ENCODE data around the gene CSTA. TPM values are rescaled to one million over a fixed set of nuclear protein-coding genes. Genes with fewer than 3 reads are reported as not detected.

CSTA gene
- total RNA-seq, 1 donor from 2014 or later = not detected

DNA sequence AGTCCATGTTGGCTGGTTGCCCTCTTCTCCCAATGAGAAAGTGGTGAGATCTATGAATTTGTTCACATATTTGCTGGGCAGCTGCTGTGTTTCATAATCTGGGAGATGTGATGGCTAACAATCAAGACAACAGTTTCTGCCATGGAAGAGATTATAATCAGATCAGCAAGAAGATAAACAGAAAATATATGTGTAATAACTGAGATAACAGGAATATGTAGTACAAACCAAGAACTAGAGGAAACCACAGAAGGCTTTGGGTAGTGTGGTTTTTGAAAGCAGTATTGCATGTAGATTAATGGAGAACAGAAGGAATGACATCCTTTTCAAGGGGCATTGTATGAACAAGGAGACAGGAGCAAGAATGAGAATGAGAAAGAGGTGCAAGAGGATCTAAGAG lies 12.2 kb upstream of the CSTA start:
- H3K4me1 Mint-ChIP-seq (ENCODE audit: low read depth) = peaks cover 3% of the 10 kb centered on the region
- no peaks in the 10 kb centered on the region for H3K9me3 Mint-ChIP-seq (ENCODE audit: low read depth)
- DNase-seq (ENCODE audit: low spot score, unreplicated experiment) = no peak
- H3K27me3 Mint-ChIP-seq = peaks cover 7% of the 10 kb centered on the region
- H3K4me3 Mint-ChIP-seq (ENCODE audit: low read depth) = no peak overlapping the region
- TF ChIP-seq, protein P1, sequence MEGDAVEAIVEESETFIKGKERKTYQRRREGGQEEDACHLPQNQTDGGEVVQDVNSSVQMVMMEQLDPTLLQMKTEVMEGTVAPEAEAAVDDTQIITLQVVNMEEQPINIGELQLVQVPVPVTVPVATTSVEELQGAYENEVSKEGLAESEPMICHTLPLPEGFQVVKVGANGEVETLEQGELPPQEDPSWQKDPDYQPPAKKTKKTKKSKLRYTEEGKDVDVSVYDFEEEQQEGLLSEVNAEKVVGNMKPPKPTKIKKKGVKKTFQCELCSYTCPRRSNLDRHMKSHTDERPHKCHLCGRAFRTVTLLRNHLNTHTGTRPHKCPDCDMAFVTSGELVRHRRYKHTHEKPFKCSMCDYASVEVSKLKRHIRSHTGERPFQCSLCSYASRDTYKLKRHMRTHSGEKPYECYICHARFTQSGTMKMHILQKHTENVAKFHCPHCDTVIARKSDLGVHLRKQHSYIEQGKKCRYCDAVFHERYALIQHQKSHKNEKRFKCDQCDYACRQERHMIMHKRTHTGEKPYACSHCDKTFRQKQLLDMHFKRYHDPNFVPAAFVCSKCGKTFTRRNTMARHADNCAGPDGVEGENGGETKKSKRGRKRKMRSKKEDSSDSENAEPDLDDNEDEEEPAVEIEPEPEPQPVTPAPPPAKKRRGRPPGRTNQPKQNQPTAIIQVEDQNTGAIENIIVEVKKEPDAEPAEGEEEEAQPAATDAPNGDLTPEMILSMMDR (IDR thresholded peaks at IDR 0.05; ENCODE audit: unreplicated experiment) = no peak
- no peaks in the 10 kb centered on the region for H3K36me3 Mint-ChIP-seq (ENCODE audit: insufficient read depth)
- H3K27ac Mint-ChIP-seq = no peak overlapping the region

DNA sequence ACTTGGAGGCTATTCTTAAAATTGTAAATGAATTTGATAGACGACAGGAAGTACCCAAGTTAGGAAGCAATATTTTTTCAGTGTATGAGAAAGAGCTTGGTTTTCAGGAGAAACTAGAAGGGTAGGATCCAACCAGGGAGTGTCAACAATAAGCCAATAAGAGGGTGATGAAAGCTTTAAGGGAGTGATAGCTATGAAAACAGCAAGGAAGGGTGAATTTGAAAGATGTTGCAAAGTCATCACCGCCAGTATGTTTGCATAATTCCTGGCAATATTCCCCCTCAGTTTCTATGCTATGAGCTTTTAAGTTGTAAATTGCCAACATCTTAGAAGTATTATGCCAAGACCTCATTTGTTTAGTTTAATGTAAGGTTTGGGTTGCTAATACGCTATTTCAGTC lies 11.8 kb upstream of the CSTA start:
- DNase-seq (ENCODE audit: low spot score, unreplicated experiment) = no peak
- TF ChIP-seq, protein P1 (IDR thresholded peaks at IDR 0.05; ENCODE audit: unreplicated experiment) = no peak
- Mint-ChIP-seq H3K27ac (no peak overlapping the region), H3K36me3 (ENCODE audit: insufficient read depth) (no peaks in the 10 kb centered on the region), H3K4me3 (ENCODE audit: low read depth) (no peak overlapping the region), H3K9me3 (ENCODE audit: low read depth) (peaks cover 3% of the 10 kb centered on the region), H3K4me1 (ENCODE audit: low read depth) (peaks cover 3% of the 10 kb centered on the region), H3K27me3 (peaks cover 7% of the 10 kb centered on the region)

DNA sequence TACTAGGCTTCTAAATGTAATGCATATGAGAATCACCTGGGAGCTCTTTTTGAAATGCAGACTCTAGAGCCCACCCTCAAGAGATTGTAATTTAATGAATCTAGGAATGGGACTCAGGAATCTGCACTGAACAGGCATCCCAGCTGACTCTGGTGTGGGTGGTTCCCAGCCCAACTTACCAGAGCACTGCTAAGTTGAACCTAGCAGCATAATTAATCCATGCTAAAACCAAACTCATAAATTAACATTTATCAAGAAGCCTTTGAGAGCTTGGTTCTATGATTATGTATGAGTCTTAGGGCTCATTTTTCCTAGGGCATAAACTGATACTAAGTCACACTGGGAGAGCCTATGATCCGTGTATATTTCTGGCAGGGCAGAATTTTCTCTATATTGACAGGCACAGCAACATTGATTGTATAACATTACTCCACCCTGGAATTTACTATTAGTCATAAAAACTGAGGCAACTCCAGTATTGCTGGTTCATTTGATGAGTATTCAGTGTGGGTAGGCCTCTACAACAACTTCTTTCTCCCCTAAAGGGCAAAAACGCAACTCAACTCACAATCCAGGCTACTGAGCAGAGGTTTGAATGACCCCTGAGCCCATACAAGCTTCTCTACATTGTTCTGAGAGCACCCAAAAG lies 10.7 kb upstream of the CSTA start:
- Mint-ChIP-seq H3K9me3 (ENCODE audit: low read depth) (peaks cover 5% of the 10 kb centered on the region), H3K27ac (no peak overlapping the region), H3K36me3 (ENCODE audit: insufficient read depth) (no peaks in the 10 kb centered on the region), H3K27me3 (peaks cover 4% of the 10 kb centered on the region), H3K4me3 (ENCODE audit: low read depth) (no peak overlapping the region), H3K4me1 (ENCODE audit: low read depth) (peaks cover 3% of the 10 kb centered on the region)
- no peak for DNase-seq (ENCODE audit: low spot score, unreplicated experiment)
- TF ChIP-seq, protein P1 (IDR thresholded peaks at IDR 0.05; ENCODE audit: unreplicated experiment) = no peak

DNA sequence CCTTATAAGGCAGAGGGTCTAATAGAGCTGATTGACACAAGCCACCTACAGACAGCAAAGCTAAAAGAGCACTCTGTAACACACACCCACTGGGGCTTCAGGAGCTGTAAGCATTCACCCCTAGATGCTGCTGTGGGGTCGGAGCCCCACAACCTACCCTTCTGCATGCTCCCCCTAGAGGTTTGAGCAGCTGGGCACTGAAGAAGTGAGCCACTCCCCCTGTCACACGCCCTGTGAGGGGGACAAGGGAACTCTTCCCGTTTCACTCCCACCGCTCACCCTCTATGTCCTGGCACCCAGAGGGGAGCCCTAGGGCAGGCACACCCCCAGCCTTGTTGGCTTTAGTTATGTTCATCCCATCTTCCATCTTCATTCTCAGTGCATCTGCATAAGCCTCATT lies 9.4 kb upstream of the CSTA start:
- Mint-ChIP-seq H3K27ac (no peak overlapping the region), H3K9me3 (ENCODE audit: low read depth) (peaks cover 9% of the 10 kb centered on the region)

DNA sequence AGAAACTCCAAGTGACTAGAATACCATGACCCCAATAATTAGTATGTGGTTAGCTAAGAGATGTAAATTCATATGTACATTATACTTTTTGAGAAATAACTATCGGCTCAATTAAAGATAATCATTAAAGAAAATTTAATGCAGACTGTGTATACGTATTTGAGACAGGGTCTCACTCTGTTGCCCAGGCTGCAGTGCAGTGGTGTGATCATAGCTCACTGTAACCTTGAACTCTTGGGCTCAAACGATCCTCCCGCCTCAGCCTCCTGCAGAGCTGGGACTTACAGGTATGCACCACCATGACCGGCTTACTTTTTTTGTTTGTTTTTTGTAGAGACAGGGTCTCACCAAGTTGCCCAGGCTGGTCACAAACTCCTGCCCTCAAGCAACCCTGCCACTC lies 8.7 kb upstream of the CSTA start:
- peaks cover 9% of the 10 kb centered on the region for H3K9me3 Mint-ChIP-seq (ENCODE audit: low read depth)
- TF ChIP-seq, protein P1 (IDR thresholded peaks at IDR 0.05; ENCODE audit: unreplicated experiment) = no peak
- DNase-seq (ENCODE audit: low spot score, unreplicated experiment) = no peak
- H3K27me3 Mint-ChIP-seq = peaks cover 4% of the 10 kb centered on the region
- H3K36me3 Mint-ChIP-seq (ENCODE audit: insufficient read depth) = peaks cover 1% of the 10 kb centered on the region
- H3K27ac Mint-ChIP-seq = no peak overlapping the region
- no peaks in the 10 kb centered on the region for H3K4me1 Mint-ChIP-seq (ENCODE audit: low read depth)
- H3K4me3 Mint-ChIP-seq (ENCODE audit: low read depth) = no peak overlapping the region

More for the DNA sequence above, 9.4 kb upstream of the CSTA start:
- peaks cover 4% of the 10 kb centered on the region for H3K27me3 Mint-ChIP-seq
- peaks cover 1% of the 10 kb centered on the region for H3K36me3 Mint-ChIP-seq (ENCODE audit: insufficient read depth)
- no peak for DNase-seq (ENCODE audit: low spot score, unreplicated experiment)
- TF ChIP-seq, protein P1 (IDR thresholded peaks at IDR 0.05; ENCODE audit: unreplicated experiment) = no peak
- peaks cover 1% of the 10 kb centered on the region for H3K4me1 Mint-ChIP-seq (ENCODE audit: low read depth)
- H3K4me3 Mint-ChIP-seq (ENCODE audit: low read depth) = no peak overlapping the region

Data from progenitor cell of endocrine pancreas (in vitro differentiated cells).